ENCODE measurements around the gene FNDC5. TPM values are rescaled to one million over a fixed set of nuclear protein-coding genes. Genes with fewer than 3 reads are reported as not detected.

The FNDC5 gene
- total and polyA plus RNA-seq, 10 of the 15 experiments (the other 5 are each of a cell fraction or from before 2014, with no cell fraction given) = 0.01 to 0.29 (median 0.19) TPM; not detected in 4

DNA sequence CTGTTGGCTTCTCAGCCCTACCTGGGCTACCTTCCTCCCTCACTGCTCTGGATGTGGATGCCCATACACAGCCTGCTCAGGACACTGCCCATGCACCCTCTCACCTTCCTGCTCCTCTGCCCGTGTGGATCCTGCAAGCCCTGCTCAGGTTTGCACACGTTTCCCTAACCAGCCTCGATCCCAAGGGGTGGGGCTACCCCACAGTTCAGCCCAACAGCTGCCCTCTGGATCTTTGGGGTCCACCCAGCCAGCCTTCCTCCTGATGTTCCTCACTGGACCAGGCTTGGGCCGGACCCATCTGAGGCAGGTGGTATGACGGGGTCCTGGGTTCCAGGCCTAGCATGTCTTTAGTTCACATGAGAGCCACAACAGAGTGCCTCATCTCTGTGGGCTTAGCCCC is 25.7 kb upstream of the FNDC5 start:
- no peak overlapping the region for H3K4me2 ChIP-seq (ENCODE audit: control insufficient read depth, insufficient read depth)
- TF ChIP-seq BACH1 (IDR thresholded peaks at IDR 0.05; ENCODE audit: borderline replicate concordance) (no peak), TAF1 (IDR thresholded peaks at IDR 0.05; ENCODE audit: borderline replicate concordance, low read depth, low read length) (no peak), MEF2B (IDR thresholded peaks at IDR 0.05; ENCODE audit: partially characterized antibody, poor library complexity, severe bottlenecking) (no peak), FOXK2 (IDR thresholded peaks at IDR 0.05) (no peak), FOS (IDR thresholded peaks at IDR 0.05; ENCODE audit: borderline replicate concordance, extremely low read depth, insufficient read length) (no peak), ZSCAN29 (IDR thresholded peaks at IDR 0.05) (no peak), SREBF1 (IDR thresholded peaks at IDR 0.05; ENCODE audit: low read length) (no peak), TCF12 (IDR thresholded peaks at IDR 0.05; ENCODE audit: low read depth, low read length) (no peak), HDGF (IDR thresholded peaks at IDR 0.05) (no peak)
- H3K27ac ChIP-seq (ENCODE audit: control insufficient read depth, insufficient read depth) = no peak overlapping the region
- no peaks in the 10 kb centered on the region for H3K79me2 ChIP-seq (ENCODE audit: control insufficient read depth, insufficient read depth, low read length)
- ATAC-seq (no peak), DNase-seq (ENCODE audit: low read depth, low spot score) (no peak), FAIRE-seq (no peak)
- in situ Hi-C loops (cut with MboI) = no loop called here
- no peak overlapping the region for H3K4me3 ChIP-seq
- ChIA-PET RAD21 (ENCODE audit: unreplicated experiment) (no interaction called here), CTCF (interaction anchor here (0.6 to 0.8 kb wide), 2 partner anchors 376 to 452 kb away, joined by 3 to 4 read pairs; no protein-coding TSS in a partner anchor), POLR2A (no interaction called here), SMC1A (ENCODE audit: uncharacterized antibody, unreplicated experiment) (no interaction called here)
- H4K20me1 ChIP-seq (ENCODE audit: control insufficient read depth, insufficient read depth) = no peaks in the 10 kb centered on the region
- H3K9ac ChIP-seq (ENCODE audit: control insufficient read depth, insufficient read depth, low read length) = no peak overlapping the region
- H3K27me3 ChIP-seq (replicated peaks in 1 of 2; ENCODE audit: control insufficient read depth in 2 of 2, insufficient read depth in 2 of 2, low read length in 1 of 2) = peaks cover 10 to 19% of the 10 kb centered on the region in 2 experiments
- H3K4me1 ChIP-seq (ENCODE audit: control insufficient read depth, insufficient read depth, low read length) = no peaks in the 10 kb centered on the region
- 16% methylated on average over 5 of the region's 5 CpGs for WGBS (ENCODE audit: insufficient coverage, insufficient replicate concordance, low lambda C conversion rate, missing lambda C conversion rate)
- H3K36me3 ChIP-seq (ENCODE audit: control insufficient read depth in 2 of 2, insufficient read depth in 2 of 2, low read length in 1 of 2) = no peaks in the 10 kb centered on the region
- H3K9me3 ChIP-seq (replicated peaks; ENCODE audit: control insufficient read depth, insufficient read depth, low read length) = no peaks in the 10 kb centered on the region; the same call in 2 of the 3 replicates
- no TSS peak for BruUV-seq (replicated peaks)
- H2AFZ ChIP-seq (ENCODE audit: control insufficient read depth, low read depth, low read length) = no peak overlapping the region
- intact Hi-C loops (cut with micrococcal nuclease; ENCODE audit: unreplicated experiment) = no loop called here

All from GM12878 (cell line).